HepG2 (cell line): ENCODE data around the gene SLC38A8. TPM values are rescaled to one million over a fixed set of nuclear protein-coding genes. Genes with fewer than 3 reads are reported as not detected.

Source experiments
- ATAC-seq: fragments of 200-7000 bp; cut with Tn5 transposase; 3 replicates; pipeline ENCODE4 v1.9.1; 2020; ENCODE audit warnings: mild to moderate bottlenecking, moderate library complexity
- BruUV-seq: library from RNA; stranded (reverse); fragments of 400-500 nt; replicated peaks from 2 replicates; lab custom pipeline; 2021; lab: Mats Ljungman, UMichigan
- CTCF ChIA-PET: fragments of 300-600 bp; formaldehyde crosslinking; extraction: SDS; loops from one replicate; lab custom pipeline; 2021; ENCODE audit warnings: low total read pairs, inconsistent platforms, low intra/inter-chr PET ratio; lab: Yijun Ruan, JAX
- POLR2A ChIA-PET: fragments of 350-600 bp; sonication (Branson Sonifier 250); formaldehyde crosslinking; loops from one replicate; lab custom pipeline; 2020; ENCODE audit warnings: antibody characterized with exemption, inconsistent platforms; lab: Yijun Ruan, JAX
- DNase-seq: peaks from one replicate; pipeline ENCODE4 v3.0.0-alpha.2; 2015; ENCODE audit warnings: low spot score
- FAIRE-seq: peaks from 3 replicates; lab custom pipeline; 2011; peaks lifted over from hg19 to GRCh38; lab: Jason Lieb, UNC
- H2AFZ ChIP-seq: one replicate; pipeline ENCODE4 v1.6.1; 2011; ENCODE audit warnings: low read length, inconsistent platforms
- H3K27ac ChIP-seq: fragments of 300-600 bp; 3 replicates; pipeline ENCODE4 v1.8.0; 2011; ENCODE audit warnings: mixed run types, mild to moderate bottlenecking, mixed read lengths, low read length, inconsistent platforms; ENCODE audit not compliant: insufficient read depth; ENCODE audit errors: extremely low read length
- H3K27me3 ChIP-seq, 2 experiments: fragments of 200-600 bp in 1 of 2; 2 replicates in 1 of 2; 3 replicates in 1 of 2; pipeline versions ENCODE4 v1.6.0 to v1.8.0; 2011; ENCODE audit warnings: low read length in 2 of 2, mild to moderate bottlenecking in 2 of 2, moderate library complexity in 2 of 2, inconsistent platforms in 1 of 2; ENCODE audit not compliant: insufficient read depth in 2 of 2, control insufficient read depth in 1 of 2
- H3K36me3 ChIP-seq, 2 experiments: fragments of 200-600 bp in 1 of 2; replicated peaks in 1 of 2; 2 replicates in 1 of 2; 3 replicates in 1 of 2; pipeline versions ENCODE4 v1.5.1 to v1.8.0; 2011; ENCODE audit warnings: low read length in 2 of 2, inconsistent platforms in 1 of 2; ENCODE audit not compliant: insufficient read depth in 2 of 2, control insufficient read depth in 1 of 2
- H3K4me1 ChIP-seq: 2 replicates; pipeline ENCODE4 v1.5.1; 2012; ENCODE audit warnings: low read length, inconsistent platforms; ENCODE audit not compliant: insufficient read depth
- H3K4me2 ChIP-seq: 2 replicates; pipeline ENCODE4 v1.6.0; 2011; ENCODE audit warnings: low read depth, low read length, inconsistent platforms
- H3K4me3 ChIP-seq, 3 experiments: fragments of 200-600 bp in 1 of 3; sonication (generic), shearing (Covaris generic) in 1 of 3; replicated peaks in 1 of 3; 2 replicates each; pipeline ENCODE4 v1.5.1; 2011 to 2016; ENCODE audit warnings: low read length in 3 of 3, inconsistent platforms in 2 of 3, low read depth in 2 of 3, mild to moderate bottlenecking in 2 of 3, control low read depth in 1 of 3, mixed read lengths in 1 of 3; ENCODE audit not compliant: insufficient read depth in 1 of 3
- H3K79me2 ChIP-seq: one replicate; pipeline ENCODE4 v1.6.1; 2011; ENCODE audit warnings: low read length, inconsistent platforms; ENCODE audit not compliant: insufficient read depth
- H3K9ac ChIP-seq: 2 replicates; pipeline ENCODE4 v1.6.0; 2011; ENCODE audit warnings: mild to moderate bottlenecking, low read depth, low read length, inconsistent platforms; ENCODE audit not compliant: insufficient read depth
- H3K9me3 ChIP-seq: 2 replicates; pipeline ENCODE4 v1.5.1; 2012; ENCODE audit warnings: mild to moderate bottlenecking, low read length
- H4K20me1 ChIP-seq: 2 replicates; pipeline ENCODE4 v1.6.0; 2011; ENCODE audit warnings: inconsistent platforms, mild to moderate bottlenecking, low read length, moderate library complexity; ENCODE audit not compliant: insufficient read depth
- DRAP1 ChIP-seq: IDR thresholded peaks from 2 replicates; pipeline ENCODE4 v1.6.1; 2016; ENCODE audit warnings: missing genetic modification reagents, missing compliant biosample characterization
- JUN ChIP-seq: sonication (generic); formaldehyde crosslinking; IDR thresholded peaks from 2 replicates; pipeline ENCODE4 v1.4.0; 2020; ENCODE audit warnings: mild to moderate bottlenecking, missing genetic modification reagents
- NBN ChIP-seq: fragments of 450-650 bp; conservative IDR thresholded peaks from 2 replicates; pipeline ENCODE4 v1.6.1; 2017
- PHF8 ChIP-seq: sonication (generic); formaldehyde crosslinking; IDR thresholded peaks from 2 replicates; pipeline ENCODE4 v1.5.0; 2020; ENCODE audit warnings: missing genetic modification reagents
- SUZ12 ChIP-seq: fragments of 150-350 bp; IDR thresholded peaks from 2 replicates; pipeline ENCODE4 v1.6.1; 2014; ENCODE audit warnings: low read depth, low read length
- TMF1 ChIP-seq: sonication (generic); formaldehyde crosslinking; IDR thresholded peaks from 2 replicates; pipeline ENCODE4 v1.8.1; 2022; ENCODE audit warnings: low read depth, missing genetic modification reagents
- ZNF253 ChIP-seq: sonication (generic); formaldehyde crosslinking; IDR thresholded peaks from 2 replicates; pipeline ENCODE4 v1.8.0; 2022; ENCODE audit warnings: mild to moderate bottlenecking, missing genetic modification reagents, borderline replicate concordance
- ZNF432 ChIP-seq: sonication (generic); formaldehyde crosslinking; IDR thresholded peaks from 2 replicates; pipeline ENCODE4 v1.5.0; 2020; ENCODE audit warnings: missing genetic modification reagents, mild to moderate bottlenecking, borderline replicate concordance
- ZNF691 ChIP-seq: sonication (generic); formaldehyde crosslinking; IDR thresholded peaks from 2 replicates; pipeline ENCODE4 v1.4.0; 2020; ENCODE audit warnings: missing genetic modification reagents, low read depth, mild to moderate bottlenecking, borderline replicate concordance
- ZNF891 ChIP-seq: sonication (generic); formaldehyde crosslinking; IDR thresholded peaks from 2 replicates; pipeline ENCODE4 v1.5.0; 2020; ENCODE audit warnings: mild to moderate bottlenecking, missing genetic modification reagents
- WGBS: methylation state at CpG from one replicate; pipeline ENCODE4 v1.1.6; 2017; ENCODE audit warnings: low lambda C conversion rate; 5-methylcytosine and 5-hydroxymethylcytosine counted together
- in situ Hi-C: cut with HindIII; loops from 2 replicates; pipeline ENCODE4 v1.10.0; 2017; ENCODE audit warnings: low pct_unique_long_range_greater_than_20kb; ENCODE audit not compliant: extremely low pct_ligation_motif_present
- intact Hi-C: fragments of 100-400 bp; cut with micrococcal nuclease; formaldehyde crosslinking; loops from one replicate; pipeline ENCODE4 v1.10.0; 2022; ENCODE audit not compliant: unreplicated experiment
- polyA plus RNA-seq, 8 experiments: library from polyadenylated mRNA; depleted of rRNA in 3 of 8; stranded (reverse) in 7 of 8; unstranded in 1 of 8; fragments of >200 nt; fragmentation: Illumina TruSeq in 4 of 8; extraction: Trizol in 4 of 8; gene quantifications; 2 replicates each; pipeline versions ENCODE4 v1.2.1 to v1.2.3, GENCODE V29; 2011 to 2016; ENCODE audit warnings: low read depth in 4 of 8, missing spikeins in 1 of 8, mixed read lengths in 1 of 8; ENCODE audit not compliant: insufficient read depth in 1 of 8
- total RNA-seq, 5 experiments: library from RNA; depleted of rRNA; stranded (reverse); fragments of >200 nt; fragmentation: Illumina TruSeq; extraction: Trizol; gene quantifications; 2 replicates each; pipeline ENCODE4 v1.2.3, GENCODE V29; 2016; ENCODE audit warnings: low read depth in 1 of 5

Gene SLC38A8
- total and polyA plus RNA-seq, 2 of the 13 experiments (the other 11 are each of a cell fraction or from before 2014, with no cell fraction given): 0.24 to 0.37 TPM

- no peak for TF ChIP-seq PHF8 (CRISPR knock-in tag)
Observed at GRCh38 chr16:83979441-83979840, 63.2 kb downstream of the SLC38A8 start (continued).

GRCh38 chr16:83978401-83978904 lies 64.1 kb downstream of the SLC38A8 start:
- Histone ChIP-seq H3K9ac (no peak overlapping the region), H2AFZ (no peak overlapping the region), H3K79me2 (no peaks in the 10 kb centered on the region), H3K27me3 (peaks cover 2 to 31% of the 10 kb centered on the region in 2 experiments; a peak in 4 of 5 replicates), H3K9me3 (peaks cover 17% of the 10 kb centered on the region), H4K20me1 (no peaks in the 10 kb centered on the region), H3K4me2 (no peak overlapping the region), H3K4me3 (no peak overlapping the region), H3K4me1 (no peaks in the 10 kb centered on the region), H3K36me3 (no peaks in the 10 kb centered on the region), H3K27ac (no peak overlapping the region)
- intact Hi-C loops: no loop called here
- no peak for TF ChIP-seq ZNF253 (CRISPR knock-in tag)
- TF ChIP-seq NBN: no peak
- no peak for TF ChIP-seq JUN (CRISPR knock-in tag)
- TF ChIP-seq ZNF891 (CRISPR knock-in tag): no peak
- POLR2A ChIA-PET: no interaction called here
- FAIRE-seq: no peak
- CTCF ChIA-PET: no interaction called here
- BruUV-seq: no TSS peak
- no peak for ATAC-seq
- in situ Hi-C loops: no loop called here
- 39% methylated on average over 5 of the region's 5 CpGs for WGBS
- no peak for DNase-seq

- TF ChIP-seq ZNF432 (CRISPR knock-in tag): no peak
- TF ChIP-seq SUZ12: no peak
- no peak for TF ChIP-seq DRAP1 (CRISPR knock-in tag)
- TF ChIP-seq ZNF691 (CRISPR knock-in tag): no peak
- TF ChIP-seq TMF1 (CRISPR knock-in tag): no peak
- no peak overlapping the region for H3K4me3 ChIP-seq
- no peak overlapping the region for H3K27ac ChIP-seq
- BruUV-seq: no TSS peak
- H3K27me3 ChIP-seq: peaks cover 2 to 33% of the 10 kb centered on the region in 2 experiments; a peak in 4 of 5 replicates
- H4K20me1 ChIP-seq: no peaks in the 10 kb centered on the region
- H2AFZ ChIP-seq: no peak overlapping the region
- ChIA-PET CTCF (no interaction called here), POLR2A (no interaction called here)
- ATAC-seq (no peak), FAIRE-seq (no peak), DNase-seq (no peak)
- no peak overlapping the region for H3K9ac ChIP-seq
- H3K36me3 ChIP-seq: no peaks in the 10 kb centered on the region
- no peaks in the 10 kb centered on the region for H3K79me2 ChIP-seq
- no peak overlapping the region for H3K4me2 ChIP-seq
- no peaks in the 10 kb centered on the region for H3K4me1 ChIP-seq
- WGBS: 26% methylated on average over 5 of the region's 6 CpGs
- H3K9me3 ChIP-seq: peaks cover 17% of the 10 kb centered on the region
- intact Hi-C loops: no loop called here
- in situ Hi-C loops: no loop called here
Observed at GRCh38 chr16:83977056-83977815, 65.4 kb downstream of the SLC38A8 start.
